Measurements from ENCODE around the gene PSG3.
A peak's percentile ranks its signal among the peaks of the same experiment; 100 is the strongest.
"Not testable (repeated sequence)": the region's sequence is repeated elsewhere in the genome, so short reads cannot be mapped to it uniquely, and the experiment has no call there.

The PSG3 gene

GRCh38 chr19:42740381-42740780 is at the start of gene PSG3:
Gene PSG3, minus strand, starts transcription at chr19:42740481. Its CDS starts 97 bp downstream, at chr19:42740384.
- DNase-seq (ENCODE audit: extremely low read depth, low read depth): not testable (repeated sequence)

GRCh38 chr19:42788766-42789165 is 48.5 kb upstream of the PSG3 start:
- DNase-seq (ENCODE audit: extremely low read depth, low read depth): not testable (repeated sequence)

DNA sequence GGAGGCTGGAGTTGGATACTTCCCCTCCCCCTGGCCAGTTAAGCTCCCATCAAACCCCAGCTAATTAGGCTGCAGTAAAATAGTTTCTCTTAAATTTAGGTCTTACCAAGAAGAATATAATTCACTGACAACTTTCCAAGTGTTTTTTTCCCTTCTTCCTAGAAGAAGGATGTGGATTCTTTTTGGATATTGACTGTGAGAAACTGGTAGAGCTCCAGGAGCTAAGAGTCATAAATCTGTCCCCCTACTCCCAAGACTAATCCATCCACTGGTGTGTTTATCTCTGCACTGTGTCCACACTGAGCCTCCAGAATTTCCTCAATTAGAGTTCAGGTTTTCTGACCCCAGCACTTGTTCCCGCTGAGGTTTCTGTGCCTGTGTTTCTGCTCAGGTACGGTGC is 47.5 kb upstream of the PSG3 start:
- DNase-seq (ENCODE audit: extremely low read depth, low read depth): not testable (repeated sequence)

DNA sequence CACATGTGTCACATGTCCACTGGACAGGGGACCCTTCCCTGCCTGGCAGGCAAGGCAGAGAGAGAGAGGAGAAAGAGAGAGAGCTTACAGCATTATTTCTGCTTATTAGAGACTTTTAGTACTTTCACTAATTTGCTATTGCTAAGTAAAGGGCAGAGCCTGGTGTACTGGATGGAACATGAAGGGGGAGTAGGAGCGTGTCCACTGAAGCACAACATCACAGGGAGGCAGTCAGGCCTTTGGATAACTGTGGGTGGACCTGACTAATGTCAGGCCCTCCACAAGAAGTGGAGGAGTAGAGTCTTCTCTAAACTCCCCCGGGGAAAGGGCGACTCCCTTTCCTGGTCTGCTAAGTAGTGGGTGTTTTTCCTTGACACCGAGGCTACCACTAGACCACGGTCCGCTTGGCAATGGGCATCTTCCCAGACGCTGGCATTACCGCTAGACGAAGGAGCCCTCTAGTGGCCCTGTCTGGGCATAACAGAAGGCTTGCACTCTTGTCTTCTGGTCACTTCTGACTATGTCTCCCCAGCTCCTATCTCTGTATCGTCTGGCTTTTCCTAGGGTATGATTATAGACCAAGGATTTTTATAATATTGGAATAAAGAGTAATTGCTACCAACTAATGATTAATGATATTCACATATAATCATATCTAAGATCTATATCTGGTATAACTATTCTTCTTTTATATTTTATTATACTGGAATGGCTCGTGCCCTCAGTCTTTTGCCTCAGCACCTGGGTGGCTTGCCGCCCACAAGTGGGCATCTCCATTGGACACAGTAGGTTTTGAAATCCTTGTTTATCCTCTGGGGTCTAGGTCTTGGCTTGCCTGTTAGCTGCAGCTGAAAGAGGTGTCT is 36.7 kb upstream of the PSG3 start:
- DNase-seq (ENCODE audit: extremely low read depth, low read depth): peak; percentile 48
- peak; percentile 79 for TF ChIP-seq CTCF (IDR thresholded peaks at IDR 0.05; ENCODE audit: low read depth, low read length)

GRCh38 chr19:42774510-42775158 is 34.4 kb upstream of the PSG3 start:
- DNase-seq (ENCODE audit: extremely low read depth, low read depth): not testable (repeated sequence)

- not testable (repeated sequence) for DNase-seq (ENCODE audit: extremely low read depth, low read depth)
Measured at GRCh38 chr19:42767319-42767718, 27.0 kb upstream of the PSG3 start.

DNA sequence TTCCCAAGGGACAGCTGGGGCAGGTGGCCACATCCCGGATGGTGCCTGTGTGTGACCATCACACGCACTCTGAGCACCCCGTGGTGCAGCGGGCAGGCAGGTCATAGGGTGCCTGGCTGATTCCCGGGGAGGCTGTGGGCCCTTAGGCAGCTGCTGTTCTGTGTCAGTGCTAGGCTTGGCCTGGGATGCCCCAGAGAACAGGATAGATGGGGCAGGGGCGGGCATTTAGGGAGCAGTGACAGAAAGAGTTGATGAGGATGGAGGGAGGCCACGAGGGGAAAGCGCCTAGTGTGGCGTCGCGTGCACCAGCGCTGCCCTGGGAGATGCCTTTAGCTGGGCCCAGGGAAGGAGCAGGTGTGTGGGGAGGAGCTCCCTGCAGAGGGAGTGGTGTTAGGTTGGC is 26.6 kb upstream of the PSG3 start:
- not testable (repeated sequence) for DNase-seq (ENCODE audit: extremely low read depth, low read depth)

- TF ChIP-seq CTCF (IDR thresholded peaks at IDR 0.05; ENCODE audit: low read depth, low read length): no peak
- DNase-seq (ENCODE audit: extremely low read depth, low read depth): no peak
Measured at GRCh38 chr19:42764836-42765235, 24.6 kb upstream of the PSG3 start.

GRCh38 chr19:42762789-42763188 is 22.5 kb upstream of the PSG3 start:
- TF ChIP-seq CTCF (IDR thresholded peaks at IDR 0.05; ENCODE audit: low read depth, low read length): no peak
- DNase-seq (ENCODE audit: extremely low read depth, low read depth): no peak

DNA sequence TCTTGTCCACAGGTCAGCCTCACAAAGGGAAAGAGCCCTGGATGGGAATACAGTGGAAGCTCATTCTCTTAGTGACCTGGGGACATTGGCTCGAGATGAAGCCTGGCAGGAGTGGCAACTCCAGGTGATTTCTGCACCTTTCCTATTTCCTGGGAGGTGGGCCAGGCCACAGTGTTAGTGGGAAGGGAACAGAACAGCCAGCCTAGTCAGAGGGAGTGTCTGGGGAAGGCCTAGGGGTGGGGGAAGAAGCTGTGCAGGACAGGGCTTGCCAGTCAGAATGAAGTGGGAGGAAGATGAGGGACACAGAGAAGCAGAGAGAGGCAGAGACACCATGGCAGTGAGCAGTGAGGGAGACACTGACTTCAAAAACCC is 21.6 kb upstream of the PSG3 start:
- not testable (repeated sequence) for DNase-seq (ENCODE audit: extremely low read depth, low read depth)

GRCh38 chr19:42760954-42761923 is 21.0 kb upstream of the PSG3 start:
- DNase-seq (ENCODE audit: extremely low read depth, low read depth): peak; percentile 71

Measured in AG09319 (cell line).